Epithelial cell of proximal tubule (primary cell): Measurements from ENCODE around the gene MYLK4. TPM values are rescaled to one million over a fixed set of nuclear protein-coding genes. Genes with fewer than 3 reads are reported as not detected.
A peak's percentile ranks its signal among the peaks of the same experiment; 100 is the strongest.

Experiments used
- DNase-seq: peaks from one replicate; pipeline ENCODE4 v3.0.0-alpha.2; 2011; ENCODE audit warnings: low read depth
- H3K4me3 ChIP-seq: 2 replicates; pipeline ENCODE4 v1.5.1; 2011; ENCODE audit warnings: low read depth, mild to moderate bottlenecking, low read length
- CTCF ChIP-seq: conservative IDR thresholded peaks from 2 replicates; pipeline ENCODE4 v1.5.1; 2012; ENCODE audit warnings: low read depth, mild to moderate bottlenecking, low read length
- total RNA-seq: library from RNA; depleted of rRNA; stranded (reverse); fragments of >200 nt; gene quantifications from 2 replicates; pipeline ENCODE4 v1.2.3, GENCODE V29; 2015

MYLK4 gene
- total RNA-seq, 1 donor from 2014 or later: 0.46 TPM

GRCh38 chr6:2636672-2637071 is 114.0 kb downstream of the MYLK4 start:
- DNase-seq: no peak
- no peak for TF ChIP-seq CTCF
- H3K4me3 ChIP-seq: no peak overlapping the region

GRCh38 chr6:2635911-2636310 is 114.8 kb downstream of the MYLK4 start:
- no peak overlapping the region for H3K4me3 ChIP-seq
- no peak for DNase-seq
- TF ChIP-seq CTCF: no peak

GRCh38 chr6:2634139-2634964 is 116.4 kb downstream of the MYLK4 start:
- DNase-seq: peak; percentile 16
- TF ChIP-seq CTCF: peak; percentile 94

GRCh38 chr6:2633736-2634135 is 117.0 kb downstream of the MYLK4 start:
- H3K4me3 ChIP-seq: peak overlapping the region; percentile 53
- no peak for DNase-seq
- TF ChIP-seq CTCF: no peak

More at GRCh38 chr6:2634139-2634964, 116.4 kb downstream of the MYLK4 start:
- peak overlapping the region; percentile 53 for H3K4me3 ChIP-seq

- TF ChIP-seq CTCF: no peak
- DNase-seq: no peak
- H3K4me3 ChIP-seq: no peak overlapping the region
These were observed 117.6 kb downstream of the MYLK4 start for GRCh38 chr6:2632976-2633584.

- DNase-seq: no peak
- H3K4me3 ChIP-seq: no peak overlapping the region
- no peak for TF ChIP-seq CTCF
These were observed 118.4 kb downstream of the MYLK4 start for GRCh38 chr6:2632368-2632767.
